Suppressor macrophage (primary cell): ENCODE data around the gene RAB7A.
"Not testable (repeated sequence)": the region's sequence is repeated elsewhere in the genome, so short reads cannot be mapped to it uniquely, and the experiment has no call there.

Source experiments
- DNase-seq, 4 experiments: peaks; one replicate each; pipeline ENCODE4 v3.0.0-alpha.2; 2020 to 2022

RAB7A gene

GRCh38 chr3:128753715-128754114 lies 27.7 kb downstream of the RAB7A start:
- DNase-seq: no peak

GRCh38 chr3:128760042-128760441 lies 34.1 kb downstream of the RAB7A start:
- no peak for DNase-seq

GRCh38 chr3:128760881-128761280 lies 34.9 kb downstream of the RAB7A start:
- no peak for DNase-seq

GRCh38 chr3:128761392-128761791 lies 35.4 kb downstream of the RAB7A start:
- DNase-seq: no peak

- DNase-seq: no peak
Measured at GRCh38 chr3:128763967-128764366, 38.0 kb downstream of the RAB7A start.

- DNase-seq: no peak
Measured at GRCh38 chr3:128764863-128765262, 38.9 kb downstream of the RAB7A start.

GRCh38 chr3:128767094-128767750 lies 41.2 kb downstream of the RAB7A start:
- peak in 2 of 4 experiments; percentile 26 to 30 for DNase-seq

GRCh38 chr3:128768471-128768870 lies 42.5 kb downstream of the RAB7A start:
- no peak for DNase-seq

- no peak for DNase-seq
Measured at GRCh38 chr3:128770387-128770786, 44.4 kb downstream of the RAB7A start.

- not testable (repeated sequence) for DNase-seq
Measured at GRCh38 chr3:128773189-128773588, 47.2 kb downstream of the RAB7A start.

- not testable (repeated sequence) for DNase-seq
Measured at GRCh38 chr3:128773592-128773991, 47.6 kb downstream of the RAB7A start.

GRCh38 chr3:128775241-128775640 lies 49.3 kb downstream of the RAB7A start:
- no peak for DNase-seq

- no peak for DNase-seq
Measured at GRCh38 chr3:128775906-128776542, 50.0 kb downstream of the RAB7A start.

GRCh38 chr3:128780101-128780837 lies 54.3 kb downstream of the RAB7A start:
- no peak for DNase-seq

- DNase-seq: no peak
Measured at GRCh38 chr3:128781164-128781563, 55.2 kb downstream of the RAB7A start.

GRCh38 chr3:128782282-128783146 lies 56.5 kb downstream of the RAB7A start:
- no peak for DNase-seq

GRCh38 chr3:128783774-128784173 lies 57.8 kb downstream of the RAB7A start:
- no peak for DNase-seq

GRCh38 chr3:128784232-128784631 lies 58.2 kb downstream of the RAB7A start:
- peak in 2 of 4 experiments; percentile 36 to 56 for DNase-seq

- DNase-seq: no peak
Measured at GRCh38 chr3:128784843-128785242, 58.9 kb downstream of the RAB7A start.

- DNase-seq: no peak
Measured at GRCh38 chr3:128786434-128787020, 60.5 kb downstream of the RAB7A start.

- DNase-seq: peak in 2 of 4 experiments; percentile 30 to 46
Measured at GRCh38 chr3:128787256-128788253, 61.6 kb downstream of the RAB7A start.
